Lower leg skin (tissue), 3 donors: ENCODE results near the gene EXOC7.

Experiments used
- CTCF ChIP-seq, 3 donors: fragments of 450-650 bp; IDR thresholded peaks; one replicate each; pipeline ENCODE4 v1.5.1; 2016; ENCODE audit warnings: antibody characterized with exemption in 3 of 3, mild to moderate bottlenecking in 3 of 3, moderate library complexity in 2 of 3
- POLR2A ChIP-seq, 2 donors: fragments of 450-650 bp; IDR thresholded peaks; one replicate each; pipeline ENCODE4 v1.6.1; 2016 to 2017; ENCODE audit warnings: antibody characterized with exemption in 2 of 2, mild to moderate bottlenecking in 1 of 2, moderate library complexity in 1 of 2

GRCh38 chr17:76091526-76092286, 11.9 kb downstream of the EXOC7 start:
- TF ChIP-seq CTCF (IDR thresholded peaks at IDR 0.05): no peak
- no peak for TF ChIP-seq POLR2A (IDR thresholded peaks at IDR 0.05)
